WTC11 (cell line): ENCODE results near the gene TMEM132E. TPM values are rescaled to one million over a fixed set of nuclear protein-coding genes. Genes with fewer than 3 reads are reported as not detected.

Experiments
- ATAC-seq: fragments of 200-7000 bp; cut with Tn5 transposase; 2 replicates; pipeline ENCODE4 v1.10.0; 2021; ENCODE audit warnings: mild to moderate bottlenecking, moderate library complexity
- CTCF ChIA-PET: fragments of 300-600 bp; sonication (Branson Sonifier 250); formaldehyde crosslinking; loops from one replicate; lab custom pipeline; 2021; ENCODE audit warnings: antibody characterized with exemption; lab: Charles Lee
- POLR2A ChIA-PET: fragments of 350-600 bp; sonication (Branson Sonifier 250); formaldehyde crosslinking; loops from one replicate; lab custom pipeline; 2021; ENCODE audit warnings: antibody characterized with exemption; lab: Charles Lee
- DNase-seq: peaks from one replicate; pipeline ENCODE4 v3.0.0; 2021; ENCODE audit warnings: low spot score
- H3K27ac Mint-ChIP-seq: 2 replicates; pipeline ENCODE4 v1.8.0; 2021; ENCODE audit warnings: mixed read lengths
- H3K27me3 Mint-ChIP-seq: 2 replicates; pipeline ENCODE4 v1.8.0; 2021; ENCODE audit warnings: low read depth, mild to moderate bottlenecking, moderate library complexity, mixed read lengths
- H3K36me3 Mint-ChIP-seq: 2 replicates; pipeline ENCODE4 v1.8.0; 2021; ENCODE audit warnings: mixed read lengths
- H3K4me1 Mint-ChIP-seq: 2 replicates; pipeline ENCODE4 v1.8.0; 2022; ENCODE audit warnings: mixed read lengths
- H3K4me3 Mint-ChIP-seq: 2 replicates; pipeline ENCODE4 v1.8.0; 2021; ENCODE audit warnings: mild to moderate bottlenecking, moderate library complexity, mixed read lengths
- H3K9me3 Mint-ChIP-seq: 2 replicates; pipeline ENCODE4 v1.8.0; 2021; ENCODE audit warnings: mixed read lengths
- ATF2 ChIP-seq: sonication (generic); formaldehyde crosslinking; IDR thresholded peaks from 2 replicates; pipeline ENCODE4 v1.8.1; 2022; ENCODE audit warnings: low read depth, missing genetic modification reagents, borderline replicate concordance
- ATF6 ChIP-seq: sonication (generic); formaldehyde crosslinking; IDR thresholded peaks from 2 replicates; pipeline ENCODE4 v1.8.1; 2023; ENCODE audit warnings: mild to moderate bottlenecking, missing genetic modification reagents
- CREB1 ChIP-seq: sonication (generic); formaldehyde crosslinking; IDR thresholded peaks from 2 replicates; pipeline ENCODE4 v1.8.0; 2023; ENCODE audit warnings: mild to moderate bottlenecking, missing genetic modification reagents
- E2F5 ChIP-seq: sonication (generic); formaldehyde crosslinking; IDR thresholded peaks from 2 replicates; pipeline ENCODE4 v1.8.1; 2022; ENCODE audit warnings: mild to moderate bottlenecking, moderate library complexity, missing genetic modification reagents
- FOXJ3 ChIP-seq: sonication (generic); formaldehyde crosslinking; IDR thresholded peaks from 2 replicates; pipeline ENCODE4 v1.9.0; 2021; ENCODE audit warnings: missing genetic modification reagents, mild to moderate bottlenecking, borderline replicate concordance
- GABPB1 ChIP-seq: sonication (generic); formaldehyde crosslinking; IDR thresholded peaks from 2 replicates; pipeline ENCODE4 v1.8.1; 2023; ENCODE audit warnings: mild to moderate bottlenecking, missing genetic modification reagents
- JAZF1 ChIP-seq: fragments of 250-450 bp; sonication (Bioruptor Pico); IDR thresholded peaks from 2 replicates; pipeline ENCODE4 v1.9.0; 2021; ENCODE audit warnings: moderate library complexity, mild to moderate bottlenecking, inconsistent platforms
- JUN ChIP-seq: sonication (generic); formaldehyde crosslinking; IDR thresholded peaks from 2 replicates; pipeline ENCODE4 v1.8.0; 2023; ENCODE audit warnings: mild to moderate bottlenecking, missing genetic modification reagents
- KAT7 ChIP-seq: sonication (generic); formaldehyde crosslinking; IDR thresholded peaks from 2 replicates; pipeline ENCODE4 v1.8.1; 2023; ENCODE audit warnings: missing genetic modification reagents, mild to moderate bottlenecking, borderline replicate concordance
- NR2C2 ChIP-seq: sonication (generic); formaldehyde crosslinking; IDR thresholded peaks from 2 replicates; pipeline ENCODE4 v1.8.0; 2022; ENCODE audit warnings: mild to moderate bottlenecking, missing genetic modification reagents
- NR3C1 ChIP-seq: sonication (generic); formaldehyde crosslinking; conservative IDR thresholded peaks from 2 replicates; pipeline ENCODE4 v1.8.1; 2023; ENCODE audit warnings: low read depth, mild to moderate bottlenecking, missing genetic modification reagents
- PRRX2 ChIP-seq: fragments of 250-450 bp; sonication (Bioruptor Pico); IDR thresholded peaks from 2 replicates; pipeline ENCODE4 v1.8.0; 2021; ENCODE audit warnings: mild to moderate bottlenecking
- TCF7 ChIP-seq: sonication (generic); formaldehyde crosslinking; IDR thresholded peaks from 2 replicates; pipeline ENCODE4 v1.8.0; 2022; ENCODE audit warnings: mild to moderate bottlenecking, low read depth, missing genetic modification reagents, moderate library complexity
- TEAD1 ChIP-seq: sonication (generic); formaldehyde crosslinking; IDR thresholded peaks from 2 replicates; pipeline ENCODE4 v1.8.0; 2022; ENCODE audit warnings: mild to moderate bottlenecking, missing genetic modification reagents
- TP53 ChIP-seq: sonication (generic); formaldehyde crosslinking; IDR thresholded peaks from 2 replicates; pipeline ENCODE4 v1.8.1; 2023; ENCODE audit warnings: mild to moderate bottlenecking, missing genetic modification reagents
- USF2 ChIP-seq: sonication (generic); formaldehyde crosslinking; IDR thresholded peaks from 2 replicates; pipeline ENCODE4 v1.8.1; 2023; ENCODE audit warnings: mild to moderate bottlenecking, missing genetic modification reagents, moderate library complexity
- ZNF219 ChIP-seq: sonication (generic); formaldehyde crosslinking; IDR thresholded peaks from 2 replicates; pipeline ENCODE4 v1.8.0; 2023; ENCODE audit warnings: missing genetic modification reagents, mild to moderate bottlenecking, borderline replicate concordance
- ZNF232 ChIP-seq: sonication (generic); formaldehyde crosslinking; IDR thresholded peaks from 2 replicates; pipeline ENCODE4 v1.8.0; 2022; ENCODE audit warnings: mild to moderate bottlenecking, missing genetic modification reagents
- ZNF396 ChIP-seq: fragments of 250-450 bp; sonication (Bioruptor Pico); IDR thresholded peaks from 2 replicates; pipeline ENCODE4 v1.8.0; 2021; ENCODE audit warnings: mild to moderate bottlenecking, moderate library complexity, borderline replicate concordance
- ZNF416 ChIP-seq: fragments of 250-450 bp; sonication (Bioruptor Pico); IDR thresholded peaks from 2 replicates; pipeline ENCODE4 v1.9.0; 2021; ENCODE audit warnings: mild to moderate bottlenecking, inconsistent platforms
- ZNF425 ChIP-seq: fragments of 250-450 bp; sonication (Bioruptor Pico); conservative IDR thresholded peaks from 2 replicates; pipeline ENCODE4 v1.9.0; 2021; ENCODE audit warnings: mild to moderate bottlenecking
- total RNA-seq: library from RNA; stranded (reverse); gene quantifications from 3 replicates; pipeline ENCODE4 v1.2.3, GENCODE V29; 2021

The TMEM132E gene
- total RNA-seq, 1 experiment from 2014 or later, result 1.2 TPM

- CTCF ChIA-PET, result interaction anchor here (0.9 to 1.5 kb wide), 4 partner anchors 10 to 70 kb away, joined by 3 to 6 read pairs (median 4); no protein-coding TSS in a partner anchor
- Mint-ChIP-seq H3K4me3 (no peak overlapping the region), H3K27ac (no peak overlapping the region), H3K4me1 (peaks cover 13% of the 10 kb centered on the region), H3K9me3 (no peaks in the 10 kb centered on the region), H3K36me3 (no peaks in the 10 kb centered on the region), H3K27me3 (peaks cover 33% of the 10 kb centered on the region)
- peak; percentile 26; the same call in 1 of the 2 replicates for ATAC-seq
- POLR2A ChIA-PET, result no interaction called here
- TF ChIP-seq GABPB1 (CRISPR knock-in tag) (peak; percentile 96), TEAD1 (CRISPR knock-in tag) (no peak)
- TF ChIP-seq, all 79 proteins: peak for 1
- no peak for DNase-seq
Measured at GRCh38 chr17:34567691-34568465, 11.5 kb upstream of the TMEM132E start.

- Mint-ChIP-seq H3K36me3 (no peaks in the 10 kb centered on the region), H3K4me3 (no peak overlapping the region), H3K9me3 (no peaks in the 10 kb centered on the region), H3K27me3 (peaks cover 35% of the 10 kb centered on the region), H3K4me1 (peaks cover 13% of the 10 kb centered on the region), H3K27ac (no peak overlapping the region)
- ATAC-seq, result no peak
- ChIA-PET CTCF (interaction anchor here (1.0 kb wide), 1 partner anchor 9 kb away, joined by 5 read pairs; no protein-coding TSS in a partner anchor), POLR2A (no interaction called here)
- TF ChIP-seq NR2C2 (CRISPR knock-in tag) (no peak), ATF2 (no peak), JUN (no peak), TCF7 (CRISPR knock-in tag) (no peak), ZNF219 (no peak), USF2 (CRISPR knock-in tag) (no peak), NR3C1 (no peak), KAT7 (CRISPR knock-in tag) (no peak), TP53 (CRISPR knock-in tag) (no peak), ZNF396 (CRISPR knock-in tag) (no peak), ZNF232 (no peak), ZNF416 (no peak), E2F5 (CRISPR knock-in tag) (no peak), CREB1 (CRISPR knock-in tag) (no peak), FOXJ3 (no peak), PRRX2 (no peak)
- no peak for DNase-seq
Measured at GRCh38 chr17:34568953-34569352, 10.4 kb upstream of the TMEM132E start.

GRCh38 chr17:34569591-34569990, 9.8 kb upstream of the TMEM132E start:
- ATAC-seq (no peak), DNase-seq (no peak)
- Mint-ChIP-seq H3K4me3 (no peak overlapping the region), H3K27me3 (peaks cover 37% of the 10 kb centered on the region)
- POLR2A ChIA-PET, result no interaction called here
- TF ChIP-seq ZNF425 (CRISPR knock-in tag) (no peak), ATF6 (no peak), JAZF1 (CRISPR knock-in tag) (no peak)
- TF ChIP-seq, all 79 proteins: peak for 0
- CTCF ChIA-PET, result interaction anchor here (1.1 kb wide), 1 partner anchor 27 kb away, joined by 4 read pairs; no protein-coding TSS in a partner anchor
- Mint-ChIP-seq H3K9me3 (no peaks in the 10 kb centered on the region), H3K4me1 (peaks cover 13% of the 10 kb centered on the region), H3K36me3 (no peaks in the 10 kb centered on the region), H3K27ac (no peak overlapping the region)
